HG02885 (cell line): ENCODE data around the gene PLA2G2E.
"Not testable (repeated sequence)": the region's sequence is repeated elsewhere in the genome, so short reads cannot be mapped to it uniquely, and the experiment has no call there.

Experiments used
- ATAC-seq: cut with Tn5 transposase; IDR thresholded peaks from one replicate; pipeline ENCODE4 v1.9.1; 2021; ENCODE audit warnings: mild to moderate bottlenecking; ENCODE audit not compliant: unreplicated experiment, poor library complexity

Gene PLA2G2E

GRCh38 chr1:19934336-19934735 is 10.9 kb upstream of the PLA2G2E start:
- no peak for ATAC-seq

- ATAC-seq = no peak
These were observed 9.4 kb upstream of the PLA2G2E start for GRCh38 chr1:19932866-19933265.

- ATAC-seq = not testable (repeated sequence)
These were observed 3.7 kb upstream of the PLA2G2E start for GRCh38 chr1:19927130-19927421.

- ATAC-seq = no peak
These were observed 3.1 kb upstream of the PLA2G2E start for GRCh38 chr1:19926296-19927129.

GRCh38 chr1:19925342-19926070 is 2.1 kb upstream of the PLA2G2E start:
- no peak for ATAC-seq

- ATAC-seq = no peak
These were observed 533 bp upstream of the PLA2G2E start for GRCh38 chr1:19923953-19924346.

GRCh38 chr1:19922015-19922688 is 1.3 kb downstream of the PLA2G2E start:
- no peak for ATAC-seq

- no peak for ATAC-seq
These were observed 2.1 kb downstream of the PLA2G2E start for GRCh38 chr1:19921310-19921709.

- no peak for ATAC-seq
These were observed 3.2 kb downstream of the PLA2G2E start for GRCh38 chr1:19920132-19920710.

- no peak for ATAC-seq
These were observed 5.4 kb downstream of the PLA2G2E start for GRCh38 chr1:19918057-19918456.

- no peak for ATAC-seq
These were observed 12.8 kb downstream of the PLA2G2E start for GRCh38 chr1:19910650-19911049.

- no peak for ATAC-seq
These were observed 13.4 kb downstream of the PLA2G2E start for GRCh38 chr1:19909971-19910370.

GRCh38 chr1:19909392-19909791 is 14.0 kb downstream of the PLA2G2E start:
- no peak for ATAC-seq

- ATAC-seq = no peak
These were observed 16.0 kb downstream of the PLA2G2E start for GRCh38 chr1:19907456-19907855.

- ATAC-seq = no peak
These were observed 19.8 kb downstream of the PLA2G2E start for GRCh38 chr1:19903621-19904020.

- ATAC-seq = no peak
These were observed 21.8 kb downstream of the PLA2G2E start for GRCh38 chr1:19901653-19902052.

- no peak for ATAC-seq
These were observed 29.2 kb downstream of the PLA2G2E start for GRCh38 chr1:19894218-19894617.

GRCh38 chr1:19893687-19894086 is 29.7 kb downstream of the PLA2G2E start:
- ATAC-seq = no peak

- ATAC-seq = no peak
These were observed 30.7 kb downstream of the PLA2G2E start for GRCh38 chr1:19892628-19893168.

GRCh38 chr1:19892129-19892528 is 31.3 kb downstream of the PLA2G2E start:
- ATAC-seq = no peak

- no peak for ATAC-seq
These were observed 33.8 kb downstream of the PLA2G2E start for GRCh38 chr1:19889656-19890055.
